ENCODE results near the gene THSD4. TPM values are rescaled to one million over a fixed set of nuclear protein-coding genes. Genes with fewer than 3 reads are reported as not detected.

The THSD4 gene
- total and polyA plus RNA-seq, 2 of the 8 experiments (the other 6 are each of a cell fraction or from before 2014, with no cell fraction given), result 2.5 to 6.2 TPM

GRCh38 chr15:71192816-71193215 lies 77.5 kb downstream of the THSD4 start (continued):
- TF ChIP-seq ZNF274 (IDR thresholded peaks at IDR 0.05; ENCODE audit: borderline replicate concordance, extremely low read depth, low read length) (no peak), PHF8 (conservative IDR thresholded peaks at IDR 0.05; ENCODE audit: low read depth, low read length) (no peak)

Measured in H1 (cell line).